ENCODE data around the gene RFPL1.
"Not testable (repeated sequence)": the region's sequence is repeated elsewhere in the genome, so short reads cannot be mapped to it uniquely, and the experiment has no call there.

The RFPL1 gene

DNA sequence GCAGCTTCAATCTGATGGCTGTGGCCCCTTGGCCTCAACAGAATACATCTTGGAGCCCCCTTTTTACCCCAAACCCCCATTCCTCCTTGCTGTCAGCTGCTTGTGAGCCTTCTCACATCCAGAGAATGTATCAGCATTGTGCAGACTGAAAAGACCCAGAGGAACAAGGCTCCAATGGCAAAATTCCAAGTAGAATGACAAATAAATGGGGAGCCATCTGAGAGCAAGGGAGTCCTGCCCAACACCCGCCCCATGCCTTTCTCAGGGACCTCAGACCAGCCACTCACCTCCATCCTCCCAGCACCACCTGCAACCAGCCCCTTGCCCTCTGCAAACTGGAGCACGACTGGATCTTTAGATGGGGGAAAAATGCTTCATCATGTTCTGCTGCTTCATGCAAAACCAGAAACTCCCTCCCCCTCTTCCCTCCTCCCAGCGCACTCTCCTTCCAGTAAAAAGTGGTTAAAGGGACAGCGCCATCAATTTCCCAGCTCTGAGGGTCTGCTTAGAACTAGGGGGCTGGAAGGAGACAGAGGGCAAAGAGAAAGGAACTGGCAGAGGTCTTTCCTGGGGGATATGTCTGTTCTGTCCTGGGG is 39.4 kb downstream of the RFPL1 start:
- in situ Hi-C loops (cut with HindIII; ENCODE audit: low sequenced_read_pairs) = no loop called here

DNA sequence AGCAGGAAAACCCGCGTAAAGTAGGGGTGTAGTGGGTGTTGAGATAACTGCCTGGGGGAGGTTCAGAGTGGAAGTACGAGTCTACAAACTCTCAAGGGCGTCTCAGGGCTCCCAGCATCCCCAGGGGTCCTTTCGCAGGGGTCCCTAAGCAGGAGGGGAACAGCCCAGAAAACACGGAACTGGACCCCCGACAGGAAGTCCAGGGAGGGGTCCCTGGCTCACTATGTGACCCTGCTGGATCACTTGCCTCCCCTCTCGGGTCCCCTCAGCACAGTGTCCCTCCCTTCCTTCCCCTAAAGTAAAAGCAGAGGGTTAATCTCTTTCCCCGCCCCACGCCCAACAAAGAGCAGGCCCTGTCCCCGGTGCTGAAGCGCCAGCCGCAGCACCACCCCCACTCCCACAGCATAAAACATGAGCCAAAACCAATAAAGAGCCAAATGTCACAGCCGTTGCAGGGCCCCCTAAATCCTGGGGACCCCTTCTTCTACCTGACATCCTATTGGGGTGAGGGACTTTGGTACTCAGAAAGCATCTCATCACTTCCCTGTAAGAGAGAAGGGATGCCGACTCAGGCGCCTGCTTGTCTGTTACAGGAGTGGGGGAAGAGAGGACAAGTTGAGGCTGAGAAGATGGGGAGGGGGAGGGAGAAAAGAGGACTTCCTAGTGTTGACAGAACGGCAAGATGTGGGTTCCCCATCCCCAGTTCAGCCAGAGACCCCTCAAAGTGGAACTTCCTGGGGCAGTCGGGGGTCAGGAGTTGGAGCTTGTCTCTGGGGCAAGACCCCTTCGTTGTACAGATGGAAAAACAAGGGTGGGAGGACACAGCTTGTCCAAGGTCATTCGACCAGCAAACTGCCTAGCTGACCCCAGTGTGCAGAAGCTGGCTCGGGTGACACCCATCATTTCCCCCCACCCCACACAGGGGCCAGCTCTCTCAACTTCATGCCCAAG is 40.2 kb downstream of the RFPL1 start:
- in situ Hi-C loops (cut with HindIII; ENCODE audit: low sequenced_read_pairs) = no loop called here

DNA sequence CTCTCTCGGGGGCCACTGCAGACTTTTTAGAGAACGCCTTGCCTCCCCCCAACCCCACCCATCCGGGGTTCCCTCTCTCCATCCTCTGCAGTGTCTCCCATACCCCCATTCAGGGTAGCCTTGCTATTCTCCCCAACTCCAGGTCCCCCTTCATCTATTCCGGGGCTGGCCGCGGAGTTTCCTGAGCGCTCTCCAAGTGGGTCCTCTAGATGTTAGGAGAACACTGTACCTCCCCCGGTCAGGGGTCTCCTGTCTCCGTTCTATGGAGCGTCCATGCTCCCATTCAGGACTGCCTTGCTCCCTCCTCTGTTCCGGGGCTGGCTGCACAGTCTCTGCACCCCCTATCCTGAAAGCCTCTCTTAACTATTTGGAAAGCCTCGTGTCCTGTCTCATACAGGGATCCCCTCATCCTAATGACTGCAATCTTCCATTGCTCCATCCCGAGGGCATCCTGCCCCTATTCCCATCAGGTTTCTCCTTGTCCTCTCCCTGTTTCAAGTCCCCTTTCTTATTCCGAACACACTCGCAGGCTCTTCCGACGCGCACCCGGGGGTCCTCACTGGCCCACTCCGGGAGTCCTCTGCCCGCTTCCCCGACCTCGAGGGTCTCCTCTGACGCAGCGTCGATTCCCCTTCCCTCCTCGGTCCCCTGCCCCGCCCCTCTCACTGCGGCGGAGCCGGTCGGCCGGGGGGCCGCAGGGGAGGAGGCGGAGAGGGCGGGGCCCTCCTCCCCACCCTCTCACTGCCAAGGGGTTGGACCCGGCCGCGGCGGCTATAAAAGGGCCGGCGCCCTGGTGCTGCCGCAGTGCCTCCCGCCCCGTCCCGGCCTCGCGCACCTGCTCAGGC is 41.3 kb downstream of the RFPL1 start, which contains the start of gene NEFH:
Gene NEFH, plus strand, starts transcription at position 802 of the 845 bp plus-strand sequence. CDS start 45 bp downstream, outside the sequence.
- in situ Hi-C loops (cut with HindIII; ENCODE audit: low sequenced_read_pairs) = no loop called here

DNA sequence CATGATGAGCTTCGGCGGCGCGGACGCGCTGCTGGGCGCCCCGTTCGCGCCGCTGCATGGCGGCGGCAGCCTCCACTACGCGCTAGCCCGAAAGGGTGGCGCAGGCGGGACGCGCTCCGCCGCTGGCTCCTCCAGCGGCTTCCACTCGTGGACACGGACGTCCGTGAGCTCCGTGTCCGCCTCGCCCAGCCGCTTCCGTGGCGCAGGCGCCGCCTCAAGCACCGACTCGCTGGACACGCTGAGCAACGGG is 41.8 kb downstream of the RFPL1 start:
- in situ Hi-C loops (cut with HindIII; ENCODE audit: low sequenced_read_pairs) = no loop called here

DNA sequence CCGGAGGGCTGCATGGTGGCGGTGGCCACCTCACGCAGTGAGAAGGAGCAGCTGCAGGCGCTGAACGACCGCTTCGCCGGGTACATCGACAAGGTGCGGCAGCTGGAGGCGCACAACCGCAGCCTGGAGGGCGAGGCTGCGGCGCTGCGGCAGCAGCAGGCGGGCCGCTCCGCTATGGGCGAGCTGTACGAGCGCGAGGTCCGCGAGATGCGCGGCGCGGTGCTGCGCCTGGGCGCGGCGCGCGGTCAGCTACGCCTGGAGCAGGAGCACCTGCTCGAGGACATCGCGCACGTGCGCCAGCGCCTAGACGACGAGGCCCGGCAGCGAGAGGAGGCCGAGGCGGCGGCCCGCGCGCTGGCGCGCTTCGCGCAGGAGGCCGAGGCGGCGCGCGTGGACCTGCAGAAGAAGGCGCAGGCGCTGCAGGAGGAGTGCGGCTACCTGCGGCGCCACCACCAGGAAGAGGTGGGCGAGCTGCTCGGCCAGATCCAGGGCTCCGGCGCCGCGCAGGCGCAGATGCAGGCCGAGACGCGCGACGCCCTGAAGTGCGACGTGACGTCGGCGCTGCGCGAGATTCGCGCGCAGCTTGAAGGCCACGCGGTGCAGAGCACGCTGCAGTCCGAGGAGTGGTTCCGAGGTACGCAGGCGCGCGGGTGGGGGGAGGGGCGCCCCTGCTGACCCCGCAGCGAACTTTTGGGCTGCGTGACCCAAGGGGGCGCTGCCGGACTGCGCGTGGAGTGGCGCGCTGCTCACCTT is 42.3 kb downstream of the RFPL1 start:
- in situ Hi-C loops (cut with HindIII; ENCODE audit: low sequenced_read_pairs) = no loop called here

DNA sequence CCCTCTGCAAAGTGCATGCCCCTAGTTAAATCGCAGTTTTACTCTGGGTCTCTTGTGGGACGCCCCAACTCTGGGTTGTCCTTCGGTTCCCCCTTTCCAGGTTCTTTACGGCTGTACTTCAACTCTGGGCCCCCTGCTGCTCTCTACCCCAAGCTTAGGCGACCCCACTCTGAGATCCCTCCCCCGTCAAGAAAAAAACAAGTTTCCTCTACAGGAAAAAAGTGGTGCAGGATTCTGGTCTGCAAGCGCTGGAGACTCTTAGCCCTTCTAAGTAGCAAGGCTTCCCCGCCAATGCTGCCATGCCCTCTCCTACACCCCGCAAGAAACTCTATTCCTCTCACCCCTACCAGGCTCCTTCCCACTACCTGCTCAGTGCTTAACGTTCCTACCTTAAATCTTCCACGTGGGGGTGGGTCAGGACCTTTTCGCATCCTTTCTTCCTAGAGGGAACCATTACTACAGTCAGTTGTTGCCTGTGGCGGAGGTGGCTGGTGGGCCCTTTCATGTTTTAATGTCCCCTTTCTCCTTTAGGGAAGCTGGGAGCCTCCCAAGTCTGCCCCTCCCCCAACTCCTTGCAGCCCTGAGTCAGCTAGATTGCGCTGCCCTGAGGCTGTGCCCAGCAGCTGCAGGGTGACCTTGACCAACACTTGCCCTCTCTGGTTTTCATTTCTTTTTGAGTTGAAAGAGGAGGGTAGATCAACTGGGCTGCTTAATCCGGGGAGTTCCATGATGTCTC is 43.0 kb downstream of the RFPL1 start:
- in situ Hi-C loops (cut with HindIII; ENCODE audit: low sequenced_read_pairs) = no loop called here

DNA sequence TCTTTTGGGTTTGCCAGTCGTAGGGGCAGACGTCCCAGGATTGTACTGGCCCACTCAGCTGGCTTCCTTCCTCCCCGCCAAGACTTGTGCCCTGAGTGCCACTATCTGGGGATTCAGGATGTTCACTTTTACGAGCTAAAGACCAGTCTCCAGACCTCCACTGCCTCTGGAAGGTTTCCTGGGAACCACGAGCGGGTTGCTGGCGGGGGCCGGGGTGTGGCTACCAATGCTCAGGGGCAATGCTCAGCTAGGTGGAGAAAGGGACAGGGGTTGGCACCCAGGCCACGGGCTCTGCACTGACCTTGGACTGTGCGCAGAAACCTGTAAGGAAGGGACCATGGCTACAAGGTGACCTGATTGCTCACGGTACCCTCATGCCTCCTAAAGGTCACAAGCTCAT is 43.9 kb downstream of the RFPL1 start:
- in situ Hi-C loops (cut with HindIII; ENCODE audit: low sequenced_read_pairs) = no loop called here

DNA sequence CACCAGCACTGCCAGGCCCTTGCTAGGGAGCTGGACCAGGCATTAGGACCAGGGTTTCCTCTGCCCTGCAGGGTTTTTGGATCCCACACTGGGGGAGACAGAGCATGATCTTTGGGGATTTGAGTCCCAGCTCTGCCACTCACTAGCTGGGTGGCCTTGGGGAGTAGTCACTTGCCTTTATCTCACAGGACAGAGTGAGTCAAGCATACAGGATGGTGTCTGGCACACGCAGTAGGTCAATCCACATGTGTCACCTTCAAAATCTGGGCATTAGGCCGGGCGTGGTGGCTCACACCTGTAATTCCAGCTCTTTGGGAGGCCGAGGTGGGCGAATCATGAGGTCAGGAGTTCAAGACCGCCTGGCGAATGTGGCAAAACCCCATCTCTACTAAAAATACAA is 44.3 kb downstream of the RFPL1 start:
- in situ Hi-C loops (cut with HindIII; ENCODE audit: low sequenced_read_pairs) = no loop called here

DNA sequence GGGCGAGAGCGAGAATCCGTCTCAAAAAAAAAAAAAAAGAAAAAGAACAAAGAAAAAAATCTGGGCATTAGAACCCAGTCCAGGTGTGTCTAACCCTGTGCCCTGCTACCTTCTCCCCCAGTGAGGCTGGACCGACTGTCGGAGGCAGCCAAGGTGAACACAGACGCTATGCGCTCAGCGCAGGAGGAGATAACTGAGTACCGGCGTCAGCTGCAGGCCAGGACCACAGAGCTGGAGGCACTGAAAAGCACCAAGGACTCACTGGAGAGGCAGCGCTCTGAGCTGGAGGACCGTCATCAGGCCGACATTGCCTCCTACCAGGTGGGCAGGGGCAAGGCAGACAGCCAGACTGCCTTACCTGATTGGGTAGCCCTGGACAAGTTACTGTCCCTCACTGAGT is 44.9 kb downstream of the RFPL1 start:
- in situ Hi-C loops (cut with HindIII; ENCODE audit: low sequenced_read_pairs) = no loop called here

DNA sequence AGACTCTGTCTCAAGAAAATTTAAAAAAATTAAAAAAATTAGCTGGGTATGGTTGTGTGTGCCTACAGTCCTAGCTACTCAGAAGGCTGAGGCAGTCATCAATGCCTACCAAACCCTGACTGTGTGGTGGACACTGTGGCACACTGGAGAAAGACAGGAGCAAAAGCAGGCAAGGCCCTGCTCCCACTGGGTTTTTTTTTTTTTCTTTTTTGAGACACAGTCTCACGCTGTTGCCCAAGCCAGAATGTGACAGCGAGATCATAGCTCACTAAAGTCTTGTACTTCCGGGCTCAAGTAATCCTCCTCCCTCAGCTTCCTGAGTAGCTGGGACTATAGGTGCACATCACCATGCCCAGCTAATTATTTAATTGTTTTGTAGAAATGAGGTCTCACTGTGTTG is 46.3 kb downstream of the RFPL1 start:
- in situ Hi-C loops (cut with HindIII; ENCODE audit: low sequenced_read_pairs) = no loop called here

DNA sequence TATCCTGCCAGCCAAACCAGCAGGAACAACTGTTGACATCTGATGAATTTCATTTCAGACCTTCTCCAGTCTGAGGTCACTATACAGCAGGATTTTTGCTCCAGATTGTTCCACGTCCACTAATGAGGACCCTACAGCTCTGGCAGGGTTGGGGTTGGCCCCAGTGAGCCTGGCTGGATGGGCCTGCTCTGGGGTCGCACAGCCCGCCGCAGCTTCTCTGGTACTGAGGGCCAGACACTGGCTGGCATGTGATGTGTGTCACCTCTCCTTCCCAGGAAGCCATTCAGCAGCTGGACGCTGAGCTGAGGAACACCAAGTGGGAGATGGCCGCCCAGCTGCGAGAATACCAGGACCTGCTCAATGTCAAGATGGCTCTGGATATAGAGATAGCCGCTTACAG is 47.1 kb downstream of the RFPL1 start:
- in situ Hi-C loops (cut with HindIII; ENCODE audit: low sequenced_read_pairs) = no loop called here

DNA sequence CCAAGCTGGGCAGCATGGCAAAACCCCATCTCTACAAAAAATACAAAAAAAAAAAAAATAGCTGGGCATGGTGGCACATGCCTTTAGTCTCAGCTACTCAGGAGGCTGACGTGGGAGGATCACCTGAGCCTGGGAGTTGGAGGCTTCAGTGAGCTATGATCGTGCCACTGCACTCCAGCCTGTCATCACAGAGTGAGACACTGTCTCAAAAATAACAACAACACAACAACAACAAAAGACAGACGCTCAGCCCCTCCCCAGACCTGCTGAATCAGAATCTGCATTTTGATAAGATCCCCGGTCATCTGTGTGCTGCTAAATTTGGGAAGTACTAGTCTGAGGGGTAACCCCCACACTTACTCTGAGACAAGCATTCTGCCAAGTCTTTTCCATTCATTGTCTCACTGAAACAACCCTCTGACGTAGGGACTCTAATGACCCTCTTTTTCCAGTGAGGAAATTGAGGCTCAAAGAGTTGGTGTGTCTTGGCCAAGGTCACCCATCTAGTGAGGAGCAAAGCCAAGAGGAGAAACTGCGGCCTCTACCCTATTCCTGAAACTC is 49.1 kb downstream of the RFPL1 start:
- in situ Hi-C loops (cut with HindIII; ENCODE audit: low sequenced_read_pairs) = no loop called here

DNA sequence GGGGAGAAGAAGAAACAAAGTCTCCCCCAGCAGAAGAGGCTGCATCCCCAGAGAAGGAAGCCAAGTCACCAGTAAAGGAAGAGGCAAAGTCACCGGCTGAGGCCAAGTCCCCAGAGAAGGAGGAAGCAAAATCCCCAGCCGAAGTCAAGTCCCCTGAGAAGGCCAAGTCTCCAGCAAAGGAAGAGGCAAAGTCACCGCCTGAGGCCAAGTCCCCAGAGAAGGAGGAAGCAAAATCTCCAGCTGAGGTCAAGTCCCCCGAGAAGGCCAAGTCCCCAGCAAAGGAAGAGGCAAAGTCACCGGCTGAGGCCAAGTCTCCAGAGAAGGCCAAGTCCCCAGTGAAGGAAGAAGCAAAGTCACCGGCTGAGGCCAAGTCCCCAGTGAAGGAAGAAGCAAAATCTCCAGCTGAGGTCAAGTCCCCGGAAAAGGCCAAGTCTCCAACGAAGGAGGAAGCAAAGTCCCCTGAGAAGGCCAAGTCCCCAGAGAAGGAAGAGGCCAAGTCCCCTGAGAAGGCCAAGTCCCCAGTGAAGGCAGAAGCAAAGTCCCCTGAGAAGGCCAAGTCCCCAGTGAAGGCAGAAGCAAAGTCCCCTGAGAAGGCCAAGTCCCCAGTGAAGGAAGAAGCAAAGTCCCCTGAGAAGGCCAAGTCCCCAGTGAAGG is 50.9 kb downstream of the RFPL1 start:
- in situ Hi-C loops (cut with HindIII; ENCODE audit: low sequenced_read_pairs) = not testable (repeated sequence)

DNA sequence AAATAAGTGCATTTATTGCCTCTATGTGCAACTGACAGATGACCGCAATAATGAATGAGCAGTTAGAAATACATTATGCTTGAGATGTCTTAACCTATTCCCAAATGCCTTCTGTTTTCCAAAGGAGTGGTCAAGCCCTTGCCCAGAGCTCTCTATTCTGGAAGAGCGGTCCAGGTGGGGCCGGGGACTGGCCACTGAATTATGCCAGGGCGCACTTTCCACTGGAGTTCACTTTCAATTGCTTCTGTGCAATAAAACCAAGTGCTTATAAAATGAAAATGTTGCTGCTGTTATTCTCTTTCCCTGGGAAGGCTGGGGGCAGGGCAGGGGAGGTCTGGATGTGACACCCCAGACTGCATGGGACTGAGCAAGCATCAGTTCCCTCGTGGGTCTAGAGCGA is 52.6 kb downstream of the RFPL1 start:
- in situ Hi-C loops (cut with HindIII; ENCODE audit: low sequenced_read_pairs) = no loop called here
